ENCODE results near the gene ARPC4. TPM values are rescaled to one million over a fixed set of nuclear protein-coding genes. Genes with fewer than 3 reads are reported as not detected.

ARPC4 gene
- total RNA-seq (2021) (127 to 143 TPM (median 133 TPM) in 3 replicates), Bru-seq, nascent RNA (percentile 87 among the genes with signal in this experiment)
- long read RNA-seq, experiment 1, transcript ARPC4-201 (6 exons, 2,582 nt) = major isoform, 241 of 307 reads
- long read RNA-seq, experiment 1, transcript ARPC4-208 (6 exons, 942 nt) = minor isoform, 12 of 307 reads
- long read RNA-seq, experiment 1, partial matches to known transcripts = 27 of 307 reads
- long read RNA-seq, experiment 1, other reads (novel, unspliced or antisense) = 17 of 307 reads
- long read RNA-seq, experiment 2, transcript ARPC4-203 (6 exons, 926 nt) = minor isoform, 5 of 200 reads
- long read RNA-seq, experiment 2, transcript ARPC4-201 (6 exons, 2,582 nt) = major isoform, 65 of 200 reads
- long read RNA-seq, experiment 2, partial matches to known transcripts = 120 of 200 reads
- long read RNA-seq, experiment 2, other reads (novel, unspliced or antisense) = 8 of 200 reads
- long read RNA-seq, experiment 3, transcript ARPC4-201 (6 exons, 2,582 nt) = major isoform, 32 of 56 reads
- long read RNA-seq, experiment 3, partial matches to known transcripts = 17 of 56 reads
- long read RNA-seq, experiment 3, other reads (novel, unspliced or antisense) = 4 of 56 reads

GRCh38 chr3:9792405-9793160 is at the start of gene ARPC4, which contains the start of gene TADA3:
Gene ARPC4 (plus strand): TSS chr3:9793082. CDS start chr3:9793122, 40 bp downstream.
Gene TADA3 (minus strand): TSS chr3:9792473. CDS start chr3:9791466, 1,007 bp downstream.
- Mint-ChIP-seq H3K9me3 (no peaks in the 10 kb centered on the region), H3K27ac (peak within 1 kb of the TSS; percentile 100), H3K4me1 (peaks cover 18% of the 10 kb centered on the region), H3K27me3 (ENCODE audit: low read depth) (no peaks in the 10 kb centered on the region; the same call in 1 of the 2 replicates), H3K4me3 (peak within 1 kb of the TSS; percentile 94), H3K36me3 (peaks cover 40% of the 10 kb centered on the region)
- ChIA-PET POLR2A (interaction anchor here (0.5 to 1.8 kb wide), 16 partner anchors 9 to 1922 kb away, joined by 3 to 11 read pairs (median 4); partner anchors contain the start of genes CAMK1 and OGG1), CTCF (interaction anchor here (0.7 to 1.6 kb wide), 11 partner anchors 10 to 292 kb away, joined by 3 to 11 read pairs (median 4); partner anchors contain the start of genes CAMK1, CRELD1 and OGG1)
- peak; percentile 90 for ATAC-seq
- DNase-seq (ENCODE audit: low spot score) = peak; percentile 89
- TF ChIP-seq MYBL2 (CRISPR knock-in tag; IDR thresholded peaks at IDR 0.05) (peak; percentile 59; the same call in 1 of the 2 replicates), NFE2L1 (CRISPR knock-in tag; IDR thresholded peaks at IDR 0.05) (no peak), SOX15 (CRISPR knock-in tag; IDR thresholded peaks at IDR 0.05) (no peak), NR1H2 (CRISPR knock-in tag; IDR thresholded peaks at IDR 0.05) (no peak), ZNF671 (CRISPR knock-in tag; IDR thresholded peaks at IDR 0.05) (no peak), MXD4 (CRISPR knock-in tag; IDR thresholded peaks at IDR 0.05; ENCODE audit: borderline replicate concordance) (no peak), FOXK1 (CRISPR knock-in tag; IDR thresholded peaks at IDR 0.05) (peak; percentile 20), CREM (CRISPR knock-in tag; IDR thresholded peaks at IDR 0.05) (no peak), SP1 (CRISPR knock-in tag; conservative IDR thresholded peaks at IDR 0.05) (peak; percentile 71), ATF1 (CRISPR knock-in tag; IDR thresholded peaks at IDR 0.05) (no peak), ZNF396 (CRISPR knock-in tag; IDR thresholded peaks at IDR 0.05; ENCODE audit: borderline replicate concordance) (no peak), TCF7 (CRISPR knock-in tag; IDR thresholded peaks at IDR 0.05; ENCODE audit: low read depth) (no peak), ZNF232 (CRISPR knock-in tag; IDR thresholded peaks at IDR 0.05) (peak; percentile 60; the same call in 1 of the 2 replicates), OVOL2 (CRISPR knock-in tag; IDR thresholded peaks at IDR 0.05; ENCODE audit: borderline replicate concordance) (no peak), ZNF138 (CRISPR knock-in tag; conservative IDR thresholded peaks at IDR 0.05) (no peak), ETV6 (CRISPR knock-in tag; IDR thresholded peaks at IDR 0.05) (peak; percentile 53; the same call in 1 of the 2 replicates), JUN (CRISPR knock-in tag; IDR thresholded peaks at IDR 0.05) (no peak), E2F4 (CRISPR knock-in tag; IDR thresholded peaks at IDR 0.05; ENCODE audit: borderline replicate concordance, low read depth) (no peak), SMAD4 (CRISPR knock-in tag; IDR thresholded peaks at IDR 0.05) (no peak), ZBTB43 (CRISPR knock-in tag; IDR thresholded peaks at IDR 0.05) (0 out of 2 replicates have a peak, but pooled peaks have one; percentile 9), NFYB (CRISPR knock-in tag; conservative IDR thresholded peaks at IDR 0.05; ENCODE audit: low read depth) (no peak; the same call in 1 of the 2 replicates), ZNF263 (CRISPR knock-in tag; IDR thresholded peaks at IDR 0.05; ENCODE audit: low read depth) (no peak), NFATC4 (CRISPR knock-in tag; IDR thresholded peaks at IDR 0.05) (no peak)
- TF ChIP-seq, protein P1, sequence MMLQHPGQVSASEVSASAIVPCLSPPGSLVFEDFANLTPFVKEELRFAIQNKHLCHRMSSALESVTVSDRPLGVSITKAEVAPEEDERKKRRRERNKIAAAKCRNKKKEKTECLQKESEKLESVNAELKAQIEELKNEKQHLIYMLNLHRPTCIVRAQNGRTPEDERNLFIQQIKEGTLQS (CRISPR knock-in tag; conservative IDR thresholded peaks at IDR 0.05) = no peak
- TF ChIP-seq, protein P2, sequence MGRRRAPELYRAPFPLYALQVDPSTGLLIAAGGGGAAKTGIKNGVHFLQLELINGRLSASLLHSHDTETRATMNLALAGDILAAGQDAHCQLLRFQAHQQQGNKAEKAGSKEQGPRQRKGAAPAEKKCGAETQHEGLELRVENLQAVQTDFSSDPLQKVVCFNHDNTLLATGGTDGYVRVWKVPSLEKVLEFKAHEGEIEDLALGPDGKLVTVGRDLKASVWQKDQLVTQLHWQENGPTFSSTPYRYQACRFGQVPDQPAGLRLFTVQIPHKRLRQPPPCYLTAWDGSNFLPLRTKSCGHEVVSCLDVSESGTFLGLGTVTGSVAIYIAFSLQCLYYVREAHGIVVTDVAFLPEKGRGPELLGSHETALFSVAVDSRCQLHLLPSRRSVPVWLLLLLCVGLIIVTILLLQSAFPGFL (CRISPR knock-in tag; IDR thresholded peaks at IDR 0.05; ENCODE audit: borderline replicate concordance) = no peak
- TF ChIP-seq, protein P3, sequence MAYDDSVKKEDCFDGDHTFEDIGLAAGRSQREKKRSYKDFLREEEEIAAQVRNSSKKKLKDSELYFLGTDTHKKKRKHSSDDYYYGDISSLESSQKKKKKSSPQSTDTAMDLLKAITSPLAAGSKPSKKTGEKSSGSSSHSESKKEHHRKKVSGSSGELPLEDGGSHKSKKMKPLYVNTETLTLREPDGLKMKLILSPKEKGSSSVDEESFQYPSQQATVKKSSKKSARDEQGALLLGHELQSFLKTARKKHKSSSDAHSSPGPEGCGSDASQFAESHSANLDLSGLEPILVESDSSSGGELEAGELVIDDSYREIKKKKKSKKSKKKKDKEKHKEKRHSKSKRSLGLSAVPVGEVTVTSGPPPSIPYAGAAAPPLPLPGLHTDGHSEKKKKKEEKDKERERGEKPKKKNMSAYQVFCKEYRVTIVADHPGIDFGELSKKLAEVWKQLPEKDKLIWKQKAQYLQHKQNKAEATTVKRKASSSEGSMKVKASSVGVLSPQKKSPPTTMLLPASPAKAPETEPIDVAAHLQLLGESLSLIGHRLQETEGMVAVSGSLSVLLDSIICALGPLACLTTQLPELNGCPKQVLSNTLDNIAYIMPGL (CRISPR knock-in tag; IDR thresholded peaks at IDR 0.05) = no peak
- TF ChIP-seq, protein P4, sequence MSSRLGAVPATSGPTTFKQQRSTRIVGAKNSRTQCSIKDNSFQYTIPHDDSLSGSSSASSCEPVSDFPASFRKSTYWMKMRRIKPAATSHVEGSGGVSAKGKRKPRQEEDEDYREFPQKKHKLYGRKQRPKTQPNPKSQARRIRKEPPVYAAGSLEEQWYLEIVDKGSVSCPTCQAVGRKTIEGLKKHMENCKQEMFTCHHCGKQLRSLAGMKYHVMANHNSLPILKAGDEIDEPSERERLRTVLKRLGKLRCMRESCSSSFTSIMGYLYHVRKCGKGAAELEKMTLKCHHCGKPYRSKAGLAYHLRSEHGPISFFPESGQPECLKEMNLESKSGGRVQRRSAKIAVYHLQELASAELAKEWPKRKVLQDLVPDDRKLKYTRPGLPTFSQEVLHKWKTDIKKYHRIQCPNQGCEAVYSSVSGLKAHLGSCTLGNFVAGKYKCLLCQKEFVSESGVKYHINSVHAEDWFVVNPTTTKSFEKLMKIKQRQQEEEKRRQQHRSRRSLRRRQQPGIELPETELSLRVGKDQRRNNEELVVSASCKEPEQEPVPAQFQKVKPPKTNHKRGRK (CRISPR knock-in tag; IDR thresholded peaks at IDR 0.05; ENCODE audit: borderline replicate concordance) = no peak
- TF ChIP-seq, protein P5, sequence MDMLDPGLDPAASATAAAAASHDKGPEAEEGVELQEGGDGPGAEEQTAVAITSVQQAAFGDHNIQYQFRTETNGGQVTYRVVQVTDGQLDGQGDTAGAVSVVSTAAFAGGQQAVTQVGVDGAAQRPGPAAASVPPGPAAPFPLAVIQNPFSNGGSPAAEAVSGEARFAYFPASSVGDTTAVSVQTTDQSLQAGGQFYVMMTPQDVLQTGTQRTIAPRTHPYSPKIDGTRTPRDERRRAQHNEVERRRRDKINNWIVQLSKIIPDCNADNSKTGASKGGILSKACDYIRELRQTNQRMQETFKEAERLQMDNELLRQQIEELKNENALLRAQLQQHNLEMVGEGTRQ (CRISPR knock-in tag; IDR thresholded peaks at IDR 0.05) = no peak

All from WTC11 (cell line).